Heart left ventricle (tissue), 16 donors: ENCODE results near the gene PALD1. TPM values are rescaled to one million over a fixed set of nuclear protein-coding genes. Genes with fewer than 3 reads are reported as not detected.
A peak's percentile ranks its signal among the peaks of the same experiment; 100 is the strongest.

Experiments used
- ATAC-seq, 4 donors: fragments of 200-7000 bp; cut with Tn5 transposase; one replicate each; pipeline ENCODE4 v1.9.1; 2020 to 2022; ENCODE audit warnings: moderate library complexity in 4 of 4, mild to moderate bottlenecking in 3 of 4, moderate number of reproducible peaks in 1 of 4
- DNase-seq, 5 donors: peaks; one replicate each; pipeline ENCODE4 v3.0.0-alpha.2; 2020
- H3K27ac ChIP-seq, 12 donors: fragments of 200-600 bp; sonication (generic) in 4 of 12; one replicate each; pipeline versions ENCODE4 v1.5.0 to v1.8.0; 2016 to 2022; ENCODE audit warnings: mild to moderate bottlenecking in 2 of 12
- H3K27me3 ChIP-seq, 9 donors: fragments of 200-600 bp; sonication (generic) in 2 of 9; one replicate each; pipeline versions ENCODE4 v1.5.1 to v1.8.0; 2016 to 2022; ENCODE audit warnings: mild to moderate bottlenecking in 3 of 9
- H3K36me3 ChIP-seq, 9 donors: fragments of 200-600 bp; sonication (generic) in 2 of 9; one replicate each; pipeline versions ENCODE4 v1.5.0 to v1.8.0; 2018 to 2022; ENCODE audit warnings: mild to moderate bottlenecking in 2 of 9
- H3K4me1 ChIP-seq, 12 donors: fragments of 200-600 bp; sonication (generic) in 4 of 12; one replicate each; pipeline versions ENCODE4 v1.5.0 to v1.8.0; 2016 to 2022; ENCODE audit warnings: mild to moderate bottlenecking in 3 of 12
- H3K4me3 ChIP-seq, 12 donors: fragments of 200-600 bp; sonication (generic) in 4 of 12; one replicate each; pipeline versions ENCODE4 v1.5.0 to v1.8.0; 2017 to 2022; ENCODE audit warnings: mild to moderate bottlenecking in 9 of 12, moderate library complexity in 4 of 12
- H3K9me3 ChIP-seq, 12 donors: fragments of 200-600 bp; sonication (generic) in 4 of 12; one replicate each; pipeline versions ENCODE4 v1.5.0 to v1.8.0; 2016 to 2022; ENCODE audit warnings: mild to moderate bottlenecking in 1 of 12
- POLR2A ChIP-seq, 2 donors: fragments of 450-650 bp; IDR thresholded peaks; one replicate each; pipeline ENCODE4 v1.6.1; 2017; ENCODE audit warnings: antibody characterized with exemption in 2 of 2, mild to moderate bottlenecking in 2 of 2, moderate library complexity in 2 of 2
- WGBS, 4 donors: extraction: QIAGEN DNeasy Blood & Tissue Kit in 2 of 4; methylation state at CpG; one replicate each; pipeline versions ENCODE4 v1.1.5 to v1.1.7; 2013 to 2018; 5-methylcytosine and 5-hydroxymethylcytosine counted together
- intact Hi-C, 10 donors: fragments of 100-400 bp; cut with DNase I; formaldehyde crosslinking; loops; one replicate each; pipeline versions ENCODE4 v1.11.1 to v1.14.2; 2022
- polyA plus RNA-seq, 2 donors: library from polyadenylated mRNA; stranded (reverse); fragments of 200-250 nt; gene quantifications; one replicate each; pipeline ENCODE4 v1.2.3, GENCODE V29; 2013
- total RNA-seq, 9 donors: library from RNA; depleted of rRNA in 2 of 9; stranded (reverse); fragments of >200 nt in 2 of 9; fragmentation: NEBNext Ultra II Directional in 3 of 9; extraction: Animal tissue kit (Norgen Biotek cat#: 25700) in 3 of 9; gene quantifications; one replicate each; pipeline versions ENCODE4 v1.1.0 to v1.2.4, GENCODE V29; 2016 to 2023
- TF ChIP-seq, protein P1 (sequence below), 12 donors: fragments of 200-600 bp; sonication (generic) in 4 of 12; IDR thresholded peaks; one replicate each; pipeline versions ENCODE4 v1.5.0 to v1.8.0; 2018 to 2022; ENCODE audit warnings: antibody characterized with exemption in 12 of 12, mild to moderate bottlenecking in 5 of 12
- donor health status: ischemic (EF 13 %, LVEDD 7.1; RV severe dilation, severe dysfunction).
- donor health status: healthy with polysubstance abuse.
- donor health status: DM: no; HTN: yes; CAD: no.
- donor health status: DM: no; HTN: no; CAD: no.
- donor health status: ischemic (EF 25% LVEDD 6.9; RV normal size, moderate dysfunction).
- donor health status: ischemic (EF 25% LVEDD 5.7; RV mildly dilated, moderate dysfunction).
- donor health status: healthy.
- donor health status: DM: yes; HTN: yes; CAD: no.
- donor health status: ischemic (EF 35%, LVEDD 5.7; RV mildly dilated, moderate dysfunction).
- donor health status: nonischemic (EF 11% LVEDD 7.7; RV severe dilation, severe dysfunction).
- donor health status: DM: yes; HTN: yes; CAD: no.
- donor health status: PGD.
- donor health status: ischemic (EF 29% LVEDD 5.4; RV normal size, mild dysfunction).
- donor health status: nonischemic (EF 23%, LVEDD 6.1; RV moderate dilation, normal function).

Gene PALD1
- total and polyA plus RNA-seq, 11 donors = 2.7 to 12.3 (median 5.5) TPM

DNA sequence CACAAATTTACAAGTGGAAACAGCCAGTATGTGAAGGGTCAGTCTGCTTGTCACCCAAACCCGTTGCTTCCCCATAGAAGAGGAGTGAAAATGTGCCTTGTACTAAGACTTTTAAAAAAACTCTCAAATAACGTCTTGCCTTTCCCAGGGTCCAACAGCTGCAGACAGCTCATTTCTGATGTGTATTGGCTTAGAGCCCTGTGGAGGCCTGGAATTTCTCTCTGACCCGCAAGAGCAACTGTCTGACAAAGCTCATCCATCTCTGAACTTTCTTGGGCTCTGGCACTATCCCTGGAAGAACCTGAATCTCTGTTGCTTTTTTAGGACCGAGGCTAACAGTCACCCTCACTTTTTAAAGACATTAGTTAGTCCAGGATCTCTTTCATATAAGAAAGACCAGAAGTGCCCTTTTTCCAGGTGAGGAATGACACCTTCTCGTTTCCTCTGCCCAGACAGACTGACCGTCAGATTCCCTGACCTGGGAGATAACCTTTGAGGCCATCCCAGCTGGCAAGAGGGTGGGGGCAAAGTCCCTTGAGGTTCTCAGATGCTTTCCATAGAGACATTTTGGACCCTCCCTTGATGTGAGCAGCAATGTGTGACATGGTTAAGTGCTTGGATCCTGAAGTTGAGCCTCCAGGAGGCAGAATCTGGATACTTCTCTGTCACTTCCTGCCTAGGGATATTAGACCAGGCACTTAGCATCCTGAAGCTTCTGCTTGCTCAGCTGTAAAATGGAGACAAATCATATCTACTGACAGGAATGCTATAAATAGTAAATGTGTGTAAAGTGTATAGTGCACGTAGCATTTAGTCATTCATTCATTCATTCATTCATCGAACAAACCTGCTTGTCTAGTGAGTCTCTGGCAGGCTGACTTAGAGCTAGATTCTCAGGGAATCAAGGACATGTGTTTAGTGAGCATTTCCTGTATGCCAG is 32.6 kb upstream of the PALD1 start:
- intact Hi-C loops = loop anchor here in 1 of 10 donors (10.0 kb wide), 1 partner anchor 229 kb away; the partner anchor contains the start of gene ADAMTS14
- 47 to 57% (median 57%) methylated on average over 8 of the region's 8 CpGs for WGBS, 4 donors

DNA sequence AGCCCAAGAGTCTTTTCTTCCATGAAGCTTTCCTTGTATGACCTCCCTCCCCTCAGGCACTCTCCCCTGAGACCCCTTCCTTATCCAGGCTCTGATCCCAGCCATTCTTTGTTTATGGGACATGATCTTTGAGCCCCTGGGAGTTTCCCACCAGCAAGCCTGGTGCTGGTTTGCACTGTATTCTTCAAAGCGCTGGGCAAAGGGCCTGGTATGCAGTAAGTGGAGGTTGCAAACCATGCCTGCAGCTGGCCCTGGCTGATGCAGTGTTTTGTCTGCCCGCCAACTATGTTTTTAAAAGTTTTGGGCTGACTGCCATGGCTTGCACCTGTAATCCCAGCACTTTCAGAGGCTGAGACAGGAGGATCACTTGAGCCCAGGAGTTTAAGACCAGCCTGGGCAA is 30.3 kb upstream of the PALD1 start:
- peak in 1 of 5 donors; percentile 2 for DNase-seq
- intact Hi-C loops = loop anchor here in 1 of 10 donors (10.0 kb wide), 1 partner anchor 227 kb away; the partner anchor contains the start of gene ADAMTS14
- no peak overlapping the region for H3K4me3 ChIP-seq
- H3K4me1 ChIP-seq = peaks cover 0 to 18% (median 4%) of the 10 kb centered on the region in 12 donors
- peaks cover 0 to under 1% (median 0%) of the 10 kb centered on the region in 9 donors for H3K27me3 ChIP-seq
- ATAC-seq = no peak
- no peaks in the 10 kb centered on the region for H3K36me3 ChIP-seq
- H3K27ac ChIP-seq = no peak overlapping the region
- 65 to 69% (median 68%) methylated on average over 2 of the region's 2 CpGs for WGBS, 4 donors
- H3K9me3 ChIP-seq = no peaks in the 10 kb centered on the region
- TF ChIP-seq POLR2A (IDR thresholded peaks at IDR 0.05) = no peak
- TF ChIP-seq, protein P1, sequence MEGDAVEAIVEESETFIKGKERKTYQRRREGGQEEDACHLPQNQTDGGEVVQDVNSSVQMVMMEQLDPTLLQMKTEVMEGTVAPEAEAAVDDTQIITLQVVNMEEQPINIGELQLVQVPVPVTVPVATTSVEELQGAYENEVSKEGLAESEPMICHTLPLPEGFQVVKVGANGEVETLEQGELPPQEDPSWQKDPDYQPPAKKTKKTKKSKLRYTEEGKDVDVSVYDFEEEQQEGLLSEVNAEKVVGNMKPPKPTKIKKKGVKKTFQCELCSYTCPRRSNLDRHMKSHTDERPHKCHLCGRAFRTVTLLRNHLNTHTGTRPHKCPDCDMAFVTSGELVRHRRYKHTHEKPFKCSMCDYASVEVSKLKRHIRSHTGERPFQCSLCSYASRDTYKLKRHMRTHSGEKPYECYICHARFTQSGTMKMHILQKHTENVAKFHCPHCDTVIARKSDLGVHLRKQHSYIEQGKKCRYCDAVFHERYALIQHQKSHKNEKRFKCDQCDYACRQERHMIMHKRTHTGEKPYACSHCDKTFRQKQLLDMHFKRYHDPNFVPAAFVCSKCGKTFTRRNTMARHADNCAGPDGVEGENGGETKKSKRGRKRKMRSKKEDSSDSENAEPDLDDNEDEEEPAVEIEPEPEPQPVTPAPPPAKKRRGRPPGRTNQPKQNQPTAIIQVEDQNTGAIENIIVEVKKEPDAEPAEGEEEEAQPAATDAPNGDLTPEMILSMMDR (IDR thresholded peaks at IDR 0.05) = no peak

More for the DNA sequence above, 32.6 kb upstream of the PALD1 start:
- peaks cover 0 to 21% (median 14%) of the 10 kb centered on the region in 9 donors for H3K27me3 ChIP-seq
- H3K4me3 ChIP-seq = no peak overlapping the region
- peak overlapping the region in 2 of 12 donors; percentile 30 to 33 for H3K27ac ChIP-seq
- ATAC-seq (peak in 3 of 4 donors; percentile 9 to 65 (median 49)), DNase-seq (no peak)
- H3K4me1 ChIP-seq = peaks cover 0 to 25% (median 7%) of the 10 kb centered on the region in 12 donors
- H3K9me3 ChIP-seq = no peaks in the 10 kb centered on the region
- H3K36me3 ChIP-seq = no peaks in the 10 kb centered on the region
- TF ChIP-seq, protein P1 (IDR thresholded peaks at IDR 0.05) = no peak
- no peak for TF ChIP-seq POLR2A (IDR thresholded peaks at IDR 0.05)

DNA sequence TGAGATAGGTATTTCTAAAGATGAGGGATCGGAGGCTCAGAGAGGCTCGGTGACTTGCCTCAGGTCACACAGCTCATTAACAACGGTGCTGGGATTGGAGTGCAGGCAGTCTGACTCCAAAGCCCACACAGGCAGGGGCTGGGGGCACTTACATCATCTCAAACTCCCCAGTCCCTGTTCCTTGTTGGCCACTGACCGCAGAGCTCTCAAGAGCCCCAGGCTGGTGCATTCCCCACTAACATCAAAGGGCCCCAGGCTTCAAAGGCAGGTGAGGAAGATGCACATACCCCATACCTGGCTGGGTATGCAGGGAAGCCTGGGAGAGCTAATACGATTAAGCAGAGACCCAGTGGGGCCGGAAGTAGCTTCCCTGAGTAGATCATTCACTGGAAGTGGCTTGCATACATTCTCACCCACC is 23.3 kb upstream of the PALD1 start:
- Histone ChIP-seq H3K4me1 (peaks cover 0 to 23% (median 14%) of the 10 kb centered on the region in 12 donors), H3K9me3 (no peaks in the 10 kb centered on the region), H3K27me3 (peaks cover 0 to 17% (median 0%) of the 10 kb centered on the region in 9 donors), H3K36me3 (no peaks in the 10 kb centered on the region), H3K27ac (no peak overlapping the region), H3K4me3 (no peak overlapping the region)
- ATAC-seq = no peak
- intact Hi-C loops = loop anchor here in 2 of 10 donors (5.0 kb wide), 2 partner anchors 233 to 427 kb away; no protein-coding TSS in a partner anchor
- 75 to 82% (median 79%) methylated on average over 5 to 6 of the region's 6 CpGs for WGBS, 4 donors
- TF ChIP-seq POLR2A (IDR thresholded peaks at IDR 0.05) = no peak
- TF ChIP-seq, protein P1 (IDR thresholded peaks at IDR 0.05) = no peak
- DNase-seq = no peak

DNA sequence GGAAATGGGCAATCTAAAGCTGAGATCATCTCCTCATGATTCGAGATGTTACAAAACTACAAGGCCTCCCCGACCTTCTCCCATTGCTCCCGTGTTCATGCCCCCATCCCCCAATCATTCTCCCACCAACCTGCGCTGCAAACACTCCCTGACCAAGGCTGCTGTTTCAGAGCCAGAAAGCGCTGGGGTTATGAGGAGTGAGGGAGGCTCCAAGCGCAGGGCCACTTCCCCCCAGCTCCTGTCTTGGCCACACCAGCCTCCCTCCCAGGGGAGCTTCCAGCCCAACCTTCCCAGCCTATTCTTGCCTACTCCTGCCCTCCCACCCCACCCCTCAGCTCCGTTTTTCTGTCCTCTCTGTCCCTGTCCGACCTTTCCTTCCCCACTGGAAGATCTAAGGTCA is 22.4 kb upstream of the PALD1 start:
- H3K27me3 ChIP-seq = peaks cover 0 to 17% (median 0%) of the 10 kb centered on the region in 9 donors
- WGBS, 4 donors = 68 to 73% (median 70%) methylated on average over 8 of the region's 8 CpGs
- no peaks in the 10 kb centered on the region for H3K9me3 ChIP-seq
- TF ChIP-seq POLR2A (IDR thresholded peaks at IDR 0.05) = no peak
- TF ChIP-seq, protein P1 (IDR thresholded peaks at IDR 0.05) = no peak
- ATAC-seq = no peak
- DNase-seq = no peak
- H3K4me1 ChIP-seq = peaks cover 0 to 25% (median 14%) of the 10 kb centered on the region in 12 donors
- no peak overlapping the region for H3K4me3 ChIP-seq
- intact Hi-C loops = loop anchor here in 2 of 10 donors (5.0 kb wide), 2 partner anchors 234 to 426 kb away; no protein-coding TSS in a partner anchor
- no peaks in the 10 kb centered on the region for H3K36me3 ChIP-seq
- no peak overlapping the region for H3K27ac ChIP-seq
